Spleen (tissue), 11 donors: ENCODE data around the gene ZNF860. TPM values are rescaled to one million over a fixed set of nuclear protein-coding genes. Genes with fewer than 3 reads are reported as not detected.
A peak's percentile ranks its signal among the peaks of the same experiment; 100 is the strongest.
"Not testable (repeated sequence)": the region's sequence is repeated elsewhere in the genome, so short reads cannot be mapped to it uniquely, and the experiment has no call there.

Source experiments
- DNase-seq: peaks from one replicate; pipeline ENCODE4 v3.0.0-alpha.2; 2020
- H3K27ac ChIP-seq, 8 donors: fragments of 200-600 bp; sonication (generic) in 7 of 8; 1 replicate in 4 of 8; 2 replicates in 4 of 8; pipeline versions ENCODE4 v1.5.0 to v1.8.0; 2016 to 2021; ENCODE audit warnings: inconsistent platforms in 4 of 8, mild to moderate bottlenecking in 4 of 8, moderate library complexity in 1 of 8
- H3K27me3 ChIP-seq, 7 donors: fragments of 200-600 bp; sonication (generic) in 6 of 7; replicated peaks in 1 of 7; 1 replicate in 4 of 7; 2 replicates in 3 of 7; pipeline versions ENCODE4 v1.5.0 to v1.8.0; 2016 to 2021; ENCODE audit warnings: inconsistent platforms in 3 of 7, mild to moderate bottlenecking in 1 of 7
- H3K36me3 ChIP-seq, 6 donors: fragments of 200-600 bp; sonication (generic) in 5 of 6; 1 replicate in 4 of 6; 2 replicates in 2 of 6; pipeline versions ENCODE4 v1.5.0 to v1.8.0; 2016 to 2021; ENCODE audit warnings: inconsistent platforms in 2 of 6
- H3K4me1 ChIP-seq, 6 donors: fragments of 200-600 bp; sonication (generic) in 5 of 6; 1 replicate in 3 of 6; 2 replicates in 3 of 6; pipeline versions ENCODE4 v1.5.0 to v1.8.0; 2016 to 2021; ENCODE audit warnings: inconsistent platforms in 3 of 6
- H3K4me3 ChIP-seq, 8 donors: fragments of 200-600 bp; sonication (generic) in 7 of 8; 1 replicate in 4 of 8; 2 replicates in 4 of 8; pipeline versions ENCODE4 v1.5.0 to v1.8.0; 2016 to 2021; ENCODE audit warnings: inconsistent platforms in 4 of 8, mild to moderate bottlenecking in 4 of 8, moderate library complexity in 2 of 8
- H3K9me3 ChIP-seq, 8 donors: fragments of 200-600 bp; sonication (generic) in 7 of 8; 1 replicate in 4 of 8; 2 replicates in 4 of 8; pipeline versions ENCODE4 v1.5.0 to v1.8.0; 2016 to 2021; ENCODE audit warnings: inconsistent platforms in 4 of 8
- POLR2A ChIP-seq, 3 donors: fragments of 450-650 bp; IDR thresholded peaks; one replicate each; pipeline ENCODE4 v1.5.1; 2017; ENCODE audit warnings: antibody characterized with exemption in 3 of 3, mild to moderate bottlenecking in 1 of 3
- POLR2AphosphoS5 ChIP-seq, 3 donors: sonication (generic); formaldehyde crosslinking; IDR thresholded peaks; one replicate each; pipeline ENCODE4 v1.5.1; 2017; ENCODE audit warnings: antibody characterized with exemption in 3 of 3
- WGBS, 5 donors: extraction: QIAGEN DNeasy Blood & Tissue Kit in 3 of 5; methylation state at CpG; one replicate each; pipeline versions ENCODE4 v1.1.5 to v1.1.7; 2013 to 2018; 5-methylcytosine and 5-hydroxymethylcytosine counted together
- intact Hi-C: fragments of 100-400 bp; cut with DNase I; formaldehyde crosslinking; loops from one replicate; pipeline ENCODE4 v1.15.0; 2023; ENCODE audit warnings: low total_unique reads
- polyA plus RNA-seq, 3 donors: library from polyadenylated mRNA; stranded (reverse); fragments of 200-250 nt; gene quantifications; one replicate each; pipeline ENCODE4 v1.2.1, GENCODE V29; 2013
- total RNA-seq, 7 donors: library from RNA; depleted of rRNA in 3 of 7; stranded (reverse); fragments of >200 nt in 3 of 7; fragmentation: NEBNext Ultra II Directional in 4 of 7; extraction: Animal tissue kit (Norgen Biotek cat#: 25700) in 4 of 7; gene quantifications; one replicate each; pipeline versions ENCODE4 v1.1.0 to v1.2.1, GENCODE V29; 2016 to 2021
- TF ChIP-seq, protein P1 (sequence below), 11 experiments: fragments of 200-600 bp in 7 of 11; fragments of 450-650 bp in 4 of 11; sonication (generic) in 4 of 11; IDR thresholded peaks in 8 of 11; conservative IDR thresholded peaks in 3 of 11; 1 replicate in 7 of 11; 2 replicates in 4 of 11; pipeline versions ENCODE4 v1.4.0 to v1.8.0; 2016 to 2021; ENCODE audit warnings: antibody characterized with exemption in 11 of 11, inconsistent platforms in 4 of 11, mild to moderate bottlenecking in 1 of 11
- donor health status: healthy with polysubstance abuse.
- donor health status: DM: no; HTN: no; CAD: no; lungs with moderate emphysema.
- donor health status: DM: no; HTN: no; CAD: no.
- donor health status: Bipolar disorder and iron deficiency.
- donor health status: healthy.
- donor health status: DM: no; HTN: no; CAD: no.
- donor health status: DM: yes; HTN: yes; CAD: no.

The ZNF860 gene
- total and polyA plus RNA-seq, 10 donors = 1.3 to 9.5 (median 4.5) TPM

DNA sequence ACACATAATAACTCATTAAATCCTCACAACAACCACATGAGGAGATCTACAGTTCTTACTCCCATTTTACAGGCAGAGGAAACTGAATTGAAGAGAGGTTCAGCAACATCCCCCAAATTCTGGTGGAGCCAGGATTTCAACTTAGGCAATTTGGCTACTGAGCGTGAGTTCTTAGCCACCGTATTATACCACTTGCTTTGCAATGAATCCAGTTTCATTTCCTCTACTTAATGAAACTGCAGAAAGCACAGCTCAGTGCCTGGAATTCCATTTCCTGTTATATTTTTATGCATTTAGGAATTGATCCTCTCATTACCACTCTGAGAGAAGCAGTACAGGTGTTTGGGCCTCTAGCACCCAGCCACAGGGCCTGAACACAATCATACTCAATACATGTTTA is 4.3 kb downstream of the ZNF860 start:
- Histone ChIP-seq H3K27ac (peak overlapping the region in 5 of 8 donors; percentile 9 to 34 (median 16)), H3K36me3 (peaks cover 0 to 28% (median 0%) of the 10 kb centered on the region in 6 donors), H3K4me3 (no peak overlapping the region), H3K4me1 (peaks cover 0 to 45% (median 20%) of the 10 kb centered on the region in 6 donors), H3K27me3 (peaks cover 0 to 16% (median 9%) of the 10 kb centered on the region in 7 donors), H3K9me3 (peaks cover 0 to 39% (median 37%) of the 10 kb centered on the region in 8 donors)
- WGBS, 5 donors = 33 to 55% (median 37%) methylated on average over 2 of the region's 2 CpGs
- intact Hi-C loops = no loop called here
- TF ChIP-seq POLR2A (IDR thresholded peaks at IDR 0.05) = no peak
- TF ChIP-seq, protein P1, sequence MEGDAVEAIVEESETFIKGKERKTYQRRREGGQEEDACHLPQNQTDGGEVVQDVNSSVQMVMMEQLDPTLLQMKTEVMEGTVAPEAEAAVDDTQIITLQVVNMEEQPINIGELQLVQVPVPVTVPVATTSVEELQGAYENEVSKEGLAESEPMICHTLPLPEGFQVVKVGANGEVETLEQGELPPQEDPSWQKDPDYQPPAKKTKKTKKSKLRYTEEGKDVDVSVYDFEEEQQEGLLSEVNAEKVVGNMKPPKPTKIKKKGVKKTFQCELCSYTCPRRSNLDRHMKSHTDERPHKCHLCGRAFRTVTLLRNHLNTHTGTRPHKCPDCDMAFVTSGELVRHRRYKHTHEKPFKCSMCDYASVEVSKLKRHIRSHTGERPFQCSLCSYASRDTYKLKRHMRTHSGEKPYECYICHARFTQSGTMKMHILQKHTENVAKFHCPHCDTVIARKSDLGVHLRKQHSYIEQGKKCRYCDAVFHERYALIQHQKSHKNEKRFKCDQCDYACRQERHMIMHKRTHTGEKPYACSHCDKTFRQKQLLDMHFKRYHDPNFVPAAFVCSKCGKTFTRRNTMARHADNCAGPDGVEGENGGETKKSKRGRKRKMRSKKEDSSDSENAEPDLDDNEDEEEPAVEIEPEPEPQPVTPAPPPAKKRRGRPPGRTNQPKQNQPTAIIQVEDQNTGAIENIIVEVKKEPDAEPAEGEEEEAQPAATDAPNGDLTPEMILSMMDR (IDR thresholded peaks at IDR 0.05 in 8 of 11, conservative IDR thresholded peaks at IDR 0.05 in 3 of 11) = no peak
- no peak for TF ChIP-seq POLR2AphosphoS5 (IDR thresholded peaks at IDR 0.05)
- DNase-seq = no peak

DNA sequence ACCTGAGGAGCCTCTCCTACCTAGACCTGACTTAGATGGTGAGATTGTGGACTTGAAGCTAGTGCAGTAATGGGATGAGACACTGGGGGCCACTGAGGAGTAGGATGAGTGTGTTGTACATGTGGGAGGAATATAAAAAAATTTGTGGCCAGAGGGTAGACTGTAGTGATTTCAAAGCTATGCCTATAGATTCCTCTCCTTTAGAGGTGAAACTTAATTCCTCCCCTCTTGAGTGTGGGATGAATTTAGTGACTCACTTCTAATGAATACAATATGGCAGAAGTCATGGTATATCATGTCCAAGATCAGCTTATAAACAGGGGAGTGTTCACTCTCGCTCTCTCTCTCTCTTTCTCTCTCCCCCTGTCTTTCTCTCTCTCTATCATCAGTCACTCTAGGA is 6.7 kb downstream of the ZNF860 start:
- intact Hi-C loops = no loop called here
- Histone ChIP-seq H3K4me1 (peaks cover 0 to 22% (median 11%) of the 10 kb centered on the region in 6 donors), H3K36me3 (peaks cover 0 to 28% (median 0%) of the 10 kb centered on the region in 6 donors), H3K9me3 (peaks cover 3 to 63% (median 56%) of the 10 kb centered on the region in 8 donors), H3K27me3 (no peaks in the 10 kb centered on the region), H3K27ac (no peak overlapping the region), H3K4me3 (no peak overlapping the region)
- no peak for DNase-seq
- WGBS, 5 donors = 90 to 100% (median 96%) methylated on average over 1 of the region's 1 CpG
- TF ChIP-seq POLR2A (IDR thresholded peaks at IDR 0.05) (no peak), POLR2AphosphoS5 (IDR thresholded peaks at IDR 0.05) (no peak)
- TF ChIP-seq, protein P1 (IDR thresholded peaks at IDR 0.05 in 8 of 11, conservative IDR thresholded peaks at IDR 0.05 in 3 of 11) = no peak

DNA sequence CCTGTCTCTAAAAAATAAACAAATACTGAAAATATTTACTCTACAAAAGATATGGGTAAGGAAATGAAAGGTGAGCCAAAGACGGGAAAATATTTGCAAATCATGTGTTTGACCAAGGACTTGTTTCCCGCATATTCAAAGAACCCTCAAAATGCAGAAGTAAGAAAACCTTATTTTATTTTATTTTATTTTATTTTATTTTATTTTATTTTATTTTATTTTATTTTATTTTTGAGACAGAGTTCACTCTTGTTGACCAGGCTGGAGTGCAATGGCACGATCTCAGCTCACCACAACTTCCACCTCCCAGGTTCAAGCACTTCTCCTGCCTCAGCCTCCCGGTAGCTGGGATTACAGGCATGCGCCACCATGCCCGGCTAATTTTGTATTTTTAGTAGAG is 11.4 kb downstream of the ZNF860 start:
- Histone ChIP-seq H3K9me3 (peaks cover 3 to 80% (median 61%) of the 10 kb centered on the region in 8 donors), H3K36me3 (peaks cover 0 to 12% (median 0%) of the 10 kb centered on the region in 6 donors)
- DNase-seq, intact Hi-C loops, H3K27me3 ChIP-seq, H3K4me3 ChIP-seq, H3K4me1 ChIP-seq, H3K27ac ChIP-seq: not testable (repeated sequence)
- 91 to 97% (median 95%) methylated on average over 6 of the region's 6 CpGs for WGBS, 5 donors

DNA sequence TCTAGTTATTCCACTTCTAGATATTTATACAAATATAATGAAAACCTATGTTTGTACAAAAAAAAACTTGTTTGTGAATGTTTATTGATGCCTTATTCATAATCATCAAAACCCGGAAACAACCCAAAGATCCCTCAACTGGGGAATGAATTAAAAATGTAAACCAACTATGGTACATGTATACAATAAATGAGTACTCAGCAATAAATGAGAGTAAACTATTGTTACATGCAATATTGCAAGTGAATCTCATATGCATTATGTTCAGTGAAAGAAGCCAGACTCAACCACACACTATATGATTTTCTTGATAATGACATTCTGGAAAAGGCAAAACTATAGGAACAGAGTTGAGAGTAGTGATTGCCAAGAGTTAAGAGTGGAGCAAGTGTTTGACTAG is 12.3 kb downstream of the ZNF860 start:
- DNase-seq = no peak
- intact Hi-C loops = no loop called here
- Histone ChIP-seq H3K27me3 (no peaks in the 10 kb centered on the region), H3K4me1 (peaks cover 0 to 2% (median 0%) of the 10 kb centered on the region in 6 donors), H3K9me3 (peaks cover 3 to 71% (median 54%) of the 10 kb centered on the region in 8 donors), H3K27ac (no peak overlapping the region), H3K36me3 (peaks cover 0 to 3% (median 0%) of the 10 kb centered on the region in 6 donors), H3K4me3 (no peak overlapping the region)
- TF ChIP-seq, protein P1 (IDR thresholded peaks at IDR 0.05 in 8 of 11, conservative IDR thresholded peaks at IDR 0.05 in 3 of 11) = no peak
- TF ChIP-seq POLR2AphosphoS5 (IDR thresholded peaks at IDR 0.05) = no peak
- no peak for TF ChIP-seq POLR2A (IDR thresholded peaks at IDR 0.05)
- 89 to 98% (median 95%) methylated on average over 1 of the region's 1 CpG for WGBS, 5 donors

DNA sequence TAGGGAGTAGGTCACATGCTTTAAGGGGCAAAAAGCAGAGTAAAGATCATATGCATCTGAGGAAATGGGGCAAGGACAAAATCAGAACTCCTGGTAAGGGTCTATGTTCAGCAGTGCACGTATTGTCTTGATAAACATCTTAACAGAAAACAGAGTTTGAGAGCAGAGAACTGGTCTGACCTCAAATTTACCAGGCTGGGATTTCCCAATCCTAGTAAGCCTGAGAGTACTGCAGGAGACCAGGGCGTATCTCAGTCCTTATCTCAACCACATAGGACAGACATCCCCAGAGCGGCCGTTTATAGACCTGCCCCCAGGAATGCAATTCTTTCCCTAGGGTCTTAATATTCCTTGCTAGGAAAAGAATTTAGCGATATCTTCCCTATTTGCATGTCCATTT is 13.5 kb downstream of the ZNF860 start:
- DNase-seq, H3K27ac ChIP-seq, intact Hi-C loops, H3K27me3 ChIP-seq, H3K36me3 ChIP-seq, H3K4me3 ChIP-seq: not testable (repeated sequence)
- Histone ChIP-seq H3K4me1 (peaks cover 0 to 14% (median 0%) of the 10 kb centered on the region in 6 donors), H3K9me3 (peaks cover 3 to 59% (median 42%) of the 10 kb centered on the region in 8 donors)
- 70 to 93% (median 87%) methylated on average over 5 of the region's 5 CpGs for WGBS, 5 donors
